ENCODE results near the gene PLCG1.

- TF ChIP-seq POLR2A (IDR thresholded peaks at IDR 0.05) (no peak), CTCF (IDR thresholded peaks at IDR 0.05) (no peak)
Measured at GRCh38 chr20:41173791-41174341, 36.5 kb downstream of the PLCG1 start.
